ENCODE results near the gene EFNA1.

EFNA1 gene

GRCh38 chr1:155184351-155184811, 56.7 kb downstream of the EFNA1 start:
- Histone ChIP-seq H3K36me3 (ENCODE audit: control insufficient read depth, insufficient read depth, low read length) (peaks cover 17% of the 10 kb centered on the region), H3K27me3 (ENCODE audit: control insufficient read depth, insufficient read depth, low read length) (no peaks in the 10 kb centered on the region), H3K9ac (ENCODE audit: low read depth, low read length) (no peak overlapping the region), H3K4me1 (ENCODE audit: control insufficient read depth, insufficient read depth, low read length) (peaks cover 10% of the 10 kb centered on the region), H3K9me3 (ENCODE audit: control insufficient read depth, insufficient read depth, low read length) (no peaks in the 10 kb centered on the region), H3K4me3 (ENCODE audit: low read depth, low read length) (no peak overlapping the region)
